Sciatic nerve (tissue), 2 donors: ENCODE measurements around the gene HOXC6. TPM values are rescaled to one million over a fixed set of nuclear protein-coding genes. Genes with fewer than 3 reads are reported as not detected.

Experiments used
- ATAC-seq: fragments of 200-7000 bp; cut with Tn5 transposase; one replicate; pipeline ENCODE4 v1.9.1; 2020; ENCODE audit warnings: mild to moderate bottlenecking, moderate library complexity
- DNase-seq: peaks from one replicate; pipeline ENCODE4 v3.0.0-alpha.2; 2020; ENCODE audit warnings: low spot score
- intact Hi-C: fragments of 100-400 bp; cut with DNase I; formaldehyde crosslinking; loops from one replicate; pipeline ENCODE4 v1.14.2; 2022
- total RNA-seq: library from RNA; stranded (reverse); fragmentation: NEBNext Ultra II Directional; extraction: Animal tissue kit (Norgen Biotek cat#: 25700); gene quantifications from one replicate; pipeline ENCODE4 v1.2.1, GENCODE V29; 2021
- donor health status: DM: no; HTN: no; CAD: no.
- donor health status: DM: no; HTN: no; CAD: no.

The HOXC6 gene
- total RNA-seq: 35.3 TPM

GRCh38 chr12:54028314-54029201 is at the start of gene HOXC6:
TSS of gene HOXC6 (plus strand) at chr12:54028440. CDS start at chr12:54028522, 82 bp downstream.
- intact Hi-C loops: no loop called here
- ATAC-seq (no peak), DNase-seq (peak; percentile 74)

GRCh38 chr12:53978477-53979356 is 49.5 kb upstream of the HOXC6 start:
- intact Hi-C loops: no loop called here
- DNase-seq (no peak), ATAC-seq (no peak)

- no peak for DNase-seq
- no peak for ATAC-seq
- intact Hi-C loops: loop anchor here (5.0 kb wide), 1 partner anchor 728 kb away; a partner anchor contains a TSS
Measured at GRCh38 chr12:53980104-53980801, 48.0 kb upstream of the HOXC6 start.

GRCh38 chr12:53980802-53981496 is 47.3 kb upstream of the HOXC6 start:
- no peak for ATAC-seq
- no peak for DNase-seq
- intact Hi-C loops: loop anchor here (5.0 kb wide), 1 partner anchor 729 kb away; a partner anchor contains a TSS

GRCh38 chr12:53981634-53982565 is 46.3 kb upstream of the HOXC6 start:
- no peak for DNase-seq
- intact Hi-C loops: loop anchor here (5.0 kb wide), 1 partner anchor 730 kb away; a partner anchor contains a TSS
- no peak for ATAC-seq

GRCh38 chr12:53982648-53983567 is 45.3 kb upstream of the HOXC6 start:
- no peak for ATAC-seq
- intact Hi-C loops: loop anchor here (5.0 kb wide), 1 partner anchor 731 kb away; a partner anchor contains a TSS
- DNase-seq: no peak

GRCh38 chr12:53983568-53983949 is 44.7 kb upstream of the HOXC6 start:
- ATAC-seq (no peak), DNase-seq (no peak)
- intact Hi-C loops: loop anchor here (5.0 kb wide), 1 partner anchor 731 kb away; a partner anchor contains a TSS

- intact Hi-C loops: loop anchor here (5.0 kb wide), 1 partner anchor 732 kb away; a partner anchor contains a TSS
- DNase-seq (no peak), ATAC-seq (no peak)
Measured at GRCh38 chr12:53983950-53984572, 44.2 kb upstream of the HOXC6 start.

- intact Hi-C loops: loop anchor here (5.0 kb wide), 2 partner anchors 222 to 733 kb away; a partner anchor contains a TSS
- peak; percentile 91 for ATAC-seq
Measured at GRCh38 chr12:53984901-53985691, 43.1 kb upstream of the HOXC6 start, which contains the start of gene HOXC10. TSS of gene HOXC10 (plus strand) at chr12:53985146. CDS start at chr12:53985260, 114 bp downstream.

GRCh38 chr12:53985692-53985993 is 42.6 kb upstream of the HOXC6 start:
- intact Hi-C loops: loop anchor here (5.0 kb wide), 1 partner anchor 222 kb away; no protein-coding TSS in a partner anchor
- DNase-seq (no peak), ATAC-seq (no peak)

More at GRCh38 chr12:53984901-53985691, 43.1 kb upstream of the HOXC6 start, which contains the start of gene HOXC10:
- peak; percentile 98 for DNase-seq

- no peak for DNase-seq
- intact Hi-C loops: loop anchor here (5.0 kb wide), 1 partner anchor 221 kb away; no protein-coding TSS in a partner anchor
- peak; percentile 41 for ATAC-seq
Measured at GRCh38 chr12:53985994-53986685, 42.1 kb upstream of the HOXC6 start.

GRCh38 chr12:53986686-53987483 is 41.4 kb upstream of the HOXC6 start:
- intact Hi-C loops: loop anchor here (5.0 kb wide), 1 partner anchor 220 kb away; no protein-coding TSS in a partner anchor
- no peak for ATAC-seq

GRCh38 chr12:53987787-53988230 is 40.4 kb upstream of the HOXC6 start:
- intact Hi-C loops: loop anchor here (5.0 kb wide), 1 partner anchor 219 kb away; no protein-coding TSS in a partner anchor
- DNase-seq (no peak), ATAC-seq (no peak)

More at GRCh38 chr12:53986686-53987483, 41.4 kb upstream of the HOXC6 start:
- DNase-seq: no peak
